AG04450 (cell line): ENCODE results near the gene MSI2. TPM values are rescaled to one million over a fixed set of nuclear protein-coding genes. Genes with fewer than 3 reads are reported as not detected.

ENCODE experiments used
- CTCF ChIA-PET: fragments of 300-600, 350-600 bp; formaldehyde crosslinking; extraction: SDS; loops from one replicate; lab custom pipeline; 2022; ENCODE audit warnings: antibody characterized with exemption, inconsistent platforms; lab: Charles Lee
- POLR2A ChIA-PET: fragments of 350-600 bp; formaldehyde crosslinking; extraction: SDS; loops from one replicate; lab custom pipeline; 2021; ENCODE audit warnings: antibody characterized with exemption, inconsistent platforms; lab: Yijun Ruan, JAX
- DNase-seq: peaks from one replicate; pipeline ENCODE4 v3.0.0-alpha.2; 2011; ENCODE audit warnings: low read depth, low spot score
- H3K27ac ChIP-seq: one replicate; pipeline ENCODE4 v1.5.1; 2012; ENCODE audit warnings: low read depth, low read length, control low read depth
- H3K27me3 ChIP-seq: one replicate; pipeline ENCODE4 v1.6.0; 2012; ENCODE audit warnings: low read length; ENCODE audit not compliant: control insufficient read depth, insufficient read depth
- H3K4me3 ChIP-seq: 2 replicates; pipeline ENCODE4 v1.5.1; 2011; ENCODE audit warnings: mild to moderate bottlenecking, low read depth, low read length, control low read depth
- H3K9me3 ChIP-seq: 2 replicates; pipeline ENCODE4 v1.5.1; 2012; ENCODE audit warnings: low read length; ENCODE audit not compliant: control insufficient read depth, insufficient read depth
- polyA plus RNA-seq: library from polyadenylated mRNA; depleted of rRNA; stranded (reverse); fragments of >200 nt; gene quantifications from 2 replicates; pipeline ENCODE4 v1.2.3, GENCODE V29; 2011
- TF ChIP-seq, protein P1 (sequence below): IDR thresholded peaks from 2 replicates; pipeline ENCODE4 v1.5.1; 2011; ENCODE audit warnings: low read depth, low read length, control low read depth, inconsistent platforms

Gene MSI2
- polyA plus RNA-seq, 1 experiment: 26.2 TPM

GRCh38 chr17:57480438-57481196 is 224.3 kb downstream of the MSI2 start:
- Histone ChIP-seq H3K27me3 (peaks cover 5% of the 10 kb centered on the region), H3K27ac (no peak overlapping the region), H3K9me3 (no peaks in the 10 kb centered on the region; the same call in 1 of the 2 replicates), H3K4me3 (no peak overlapping the region)
- TF ChIP-seq, protein P1, sequence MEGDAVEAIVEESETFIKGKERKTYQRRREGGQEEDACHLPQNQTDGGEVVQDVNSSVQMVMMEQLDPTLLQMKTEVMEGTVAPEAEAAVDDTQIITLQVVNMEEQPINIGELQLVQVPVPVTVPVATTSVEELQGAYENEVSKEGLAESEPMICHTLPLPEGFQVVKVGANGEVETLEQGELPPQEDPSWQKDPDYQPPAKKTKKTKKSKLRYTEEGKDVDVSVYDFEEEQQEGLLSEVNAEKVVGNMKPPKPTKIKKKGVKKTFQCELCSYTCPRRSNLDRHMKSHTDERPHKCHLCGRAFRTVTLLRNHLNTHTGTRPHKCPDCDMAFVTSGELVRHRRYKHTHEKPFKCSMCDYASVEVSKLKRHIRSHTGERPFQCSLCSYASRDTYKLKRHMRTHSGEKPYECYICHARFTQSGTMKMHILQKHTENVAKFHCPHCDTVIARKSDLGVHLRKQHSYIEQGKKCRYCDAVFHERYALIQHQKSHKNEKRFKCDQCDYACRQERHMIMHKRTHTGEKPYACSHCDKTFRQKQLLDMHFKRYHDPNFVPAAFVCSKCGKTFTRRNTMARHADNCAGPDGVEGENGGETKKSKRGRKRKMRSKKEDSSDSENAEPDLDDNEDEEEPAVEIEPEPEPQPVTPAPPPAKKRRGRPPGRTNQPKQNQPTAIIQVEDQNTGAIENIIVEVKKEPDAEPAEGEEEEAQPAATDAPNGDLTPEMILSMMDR: no peak
- ChIA-PET CTCF (interaction anchor here (0.6 to 2.0 kb wide), 5 partner anchors 97 to 303 kb away, joined by 3 to 7 read pairs (median 4); no protein-coding TSS in a partner anchor), POLR2A (no interaction called here)
- no peak for DNase-seq

DNA sequence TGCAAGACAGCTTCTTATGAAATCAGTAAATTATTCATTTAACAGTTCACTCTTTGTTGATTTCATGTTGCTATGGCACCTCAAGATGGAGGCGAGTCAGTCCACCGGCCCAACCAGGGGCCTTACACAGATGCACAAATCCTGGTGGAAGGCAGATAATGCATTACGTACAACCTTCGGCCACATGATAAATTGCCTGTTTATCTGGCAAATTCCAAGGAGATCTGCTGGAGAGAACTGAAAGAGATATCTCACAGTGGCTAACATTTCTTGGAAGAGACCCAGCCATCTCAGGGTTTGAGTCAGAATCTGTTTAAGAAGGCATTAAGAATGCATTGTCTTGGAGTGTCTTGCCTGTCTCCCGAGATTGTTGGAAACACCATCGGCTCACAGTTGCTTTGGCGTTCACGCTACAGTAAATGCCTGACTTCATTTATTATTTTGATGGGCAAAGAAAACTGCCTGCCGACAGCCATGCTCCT is 225.6 kb downstream of the MSI2 start:
- TF ChIP-seq, protein P1: no peak
- ChIA-PET CTCF (interaction anchor here (0.8 to 2.3 kb wide), 4 partner anchors 41 to 240 kb away, joined by 3 to 7 read pairs (median 6); no protein-coding TSS in a partner anchor), POLR2A (interaction anchor here (0.5 to 0.7 kb wide), 2 partner anchors 9 to 1452 kb away, joined by 3 to 5 read pairs; no protein-coding TSS in a partner anchor)
- no peaks in the 10 kb centered on the region for H3K27me3 ChIP-seq
- H3K27ac ChIP-seq: peak overlapping the region; percentile 3
- DNase-seq: peak; percentile 96
- no peaks in the 10 kb centered on the region; the same call in 1 of the 2 replicates for H3K9me3 ChIP-seq
- H3K4me3 ChIP-seq: no peak overlapping the region

DNA sequence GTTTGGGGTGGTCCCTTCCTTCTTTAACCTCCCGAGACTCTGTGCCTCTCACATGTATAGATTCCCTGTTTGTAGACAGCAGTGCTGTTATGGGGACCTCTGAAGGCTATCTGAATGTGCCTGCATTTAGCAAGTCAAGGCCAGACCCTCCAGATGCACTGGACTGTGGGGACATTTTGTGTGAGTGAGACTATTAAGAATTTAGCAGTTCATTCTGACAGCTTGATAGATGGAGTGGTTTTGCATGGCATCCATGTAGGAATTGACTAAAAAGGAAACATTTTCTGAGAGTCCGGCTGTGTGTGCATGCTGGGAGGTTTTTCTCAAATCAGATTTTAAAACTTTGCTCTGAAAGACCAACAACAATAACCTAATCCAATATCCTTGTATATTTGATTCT is 226.3 kb downstream of the MSI2 start:
- DNase-seq: no peak
- Histone ChIP-seq H3K27me3 (no peaks in the 10 kb centered on the region), H3K9me3 (no peaks in the 10 kb centered on the region; the same call in 1 of the 2 replicates), H3K4me3 (no peak overlapping the region), H3K27ac (peak overlapping the region; percentile 3)
- ChIA-PET CTCF (interaction anchor here (2.3 kb wide), 1 partner anchor 240 kb away, joined by 7 read pairs; no protein-coding TSS in a partner anchor), POLR2A (no interaction called here)
- TF ChIP-seq, protein P1: no peak

DNA sequence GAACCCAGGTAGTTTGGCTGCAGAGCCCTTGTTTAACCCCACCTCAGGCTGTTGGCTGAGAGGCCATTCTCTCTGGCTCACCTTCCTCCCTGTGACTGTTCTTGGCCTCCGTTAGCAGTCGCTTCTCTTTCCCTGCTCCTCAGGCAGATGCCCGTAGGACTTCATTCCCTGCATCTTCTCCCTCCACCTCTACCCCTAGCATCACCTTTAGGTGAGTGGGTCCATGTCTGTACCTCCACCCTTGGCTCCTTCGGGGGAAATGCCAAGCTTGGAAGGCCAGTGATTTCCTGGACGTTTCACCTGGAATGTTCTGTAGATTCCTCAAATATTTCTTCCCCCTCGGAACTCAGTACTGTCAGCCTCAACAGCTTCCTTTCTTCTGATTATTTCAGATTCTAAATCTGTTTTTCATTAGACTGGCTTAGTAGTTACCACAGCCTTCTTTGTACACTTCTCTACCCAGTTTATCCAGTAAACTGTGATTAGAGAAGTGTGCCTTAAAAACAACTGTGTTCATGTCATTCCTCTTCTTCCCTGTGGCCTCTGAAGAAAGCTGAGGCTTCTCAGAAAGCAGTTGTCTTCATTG is 227.9 kb downstream of the MSI2 start:
- Histone ChIP-seq H3K9me3 (no peaks in the 10 kb centered on the region), H3K27ac (no peak overlapping the region), H3K4me3 (no peak overlapping the region), H3K27me3 (no peaks in the 10 kb centered on the region)
- TF ChIP-seq, protein P1: no peak
- ChIA-PET CTCF (interaction anchor here (0.9 to 1.6 kb wide), 2 partner anchors 114 to 188 kb away, joined by 5 to 7 read pairs; no protein-coding TSS in a partner anchor), POLR2A (no interaction called here)
- no peak for DNase-seq
